ENCODE results near the gene FAM131B.

Gene FAM131B

DNA sequence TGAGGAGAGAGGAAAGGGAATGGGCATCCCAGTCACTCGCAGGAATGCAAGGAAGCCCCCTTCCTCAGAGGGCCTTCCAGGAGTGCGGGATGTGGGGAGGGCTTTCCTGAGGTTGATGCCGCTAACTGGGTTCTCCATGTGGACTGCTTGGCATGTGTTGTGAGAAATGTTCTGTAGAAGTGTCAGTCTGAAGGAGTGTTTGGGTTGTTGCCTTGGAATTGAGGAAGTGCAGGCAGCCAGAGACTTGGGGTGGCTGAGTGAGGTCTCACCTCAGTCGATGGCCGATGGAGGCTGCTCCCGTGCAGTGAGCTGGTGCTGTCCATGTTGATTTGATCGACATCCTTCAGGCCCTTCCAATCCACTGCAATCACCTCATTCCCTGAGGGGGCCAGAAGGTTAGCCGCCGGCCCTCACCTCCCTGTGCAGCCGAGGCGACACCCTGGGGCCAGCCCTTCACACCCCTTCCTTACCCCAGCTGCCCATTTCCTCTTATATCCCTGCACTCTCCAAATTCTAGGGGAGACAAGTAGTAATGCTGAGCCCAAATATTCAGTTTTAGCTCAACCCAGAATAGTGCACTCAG, 2.7 kb downstream of the FAM131B start:
- DNase-seq (ENCODE audit: low read depth) = no peak

DNA sequence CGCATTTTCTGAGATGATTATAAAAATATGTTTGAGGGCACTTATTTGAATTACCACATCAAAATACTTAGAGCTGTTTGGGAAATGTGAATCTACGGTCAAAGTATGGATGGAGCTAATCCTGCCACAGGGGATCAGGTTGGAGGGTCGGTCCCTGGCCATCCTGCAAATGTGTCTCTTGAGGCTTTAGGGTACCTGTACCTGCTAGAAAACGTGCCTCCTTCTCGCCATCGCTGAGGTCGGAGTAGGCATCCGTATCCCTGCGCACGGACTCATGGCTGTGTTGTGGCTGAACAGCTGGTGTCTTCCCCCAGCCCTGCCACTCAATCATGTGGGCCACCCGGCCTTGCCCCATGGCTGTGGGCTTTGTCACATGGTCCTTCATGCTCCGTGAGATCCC, 3.9 kb downstream of the FAM131B start:
- no peak for DNase-seq (ENCODE audit: low read depth)

DNA sequence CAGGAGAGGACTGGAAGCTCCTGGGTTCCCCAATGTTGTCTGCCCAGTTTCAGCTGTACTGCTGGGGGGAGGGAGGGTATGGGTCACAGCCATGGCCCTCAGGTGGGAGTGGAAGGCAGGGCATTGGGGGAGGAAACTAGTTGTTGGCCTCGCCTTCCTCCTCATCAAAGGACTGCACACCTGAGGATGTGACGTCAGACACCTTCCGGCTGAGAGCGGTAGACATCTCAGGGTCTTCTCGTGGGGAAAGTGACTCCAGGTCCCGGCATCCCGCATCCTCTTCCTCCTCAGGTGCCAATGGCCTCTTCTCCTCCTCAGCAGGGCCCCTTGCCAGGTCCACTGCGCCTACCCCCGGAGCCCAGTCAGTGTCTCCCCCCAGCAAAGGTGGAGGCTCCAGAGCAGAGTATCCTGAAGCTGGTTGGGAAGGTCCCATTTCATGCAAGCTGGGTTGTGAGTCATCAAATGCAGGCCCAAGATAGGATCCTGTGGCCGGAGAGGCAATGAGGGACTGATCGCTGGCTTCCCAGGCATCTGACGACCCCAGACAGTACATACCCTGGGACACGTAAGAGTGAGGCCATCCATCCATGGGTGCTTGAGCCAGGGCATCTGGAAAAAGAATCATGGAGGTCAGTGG, 6.0 kb downstream of the FAM131B start:
- no peak for DNase-seq (ENCODE audit: low read depth)

DNA sequence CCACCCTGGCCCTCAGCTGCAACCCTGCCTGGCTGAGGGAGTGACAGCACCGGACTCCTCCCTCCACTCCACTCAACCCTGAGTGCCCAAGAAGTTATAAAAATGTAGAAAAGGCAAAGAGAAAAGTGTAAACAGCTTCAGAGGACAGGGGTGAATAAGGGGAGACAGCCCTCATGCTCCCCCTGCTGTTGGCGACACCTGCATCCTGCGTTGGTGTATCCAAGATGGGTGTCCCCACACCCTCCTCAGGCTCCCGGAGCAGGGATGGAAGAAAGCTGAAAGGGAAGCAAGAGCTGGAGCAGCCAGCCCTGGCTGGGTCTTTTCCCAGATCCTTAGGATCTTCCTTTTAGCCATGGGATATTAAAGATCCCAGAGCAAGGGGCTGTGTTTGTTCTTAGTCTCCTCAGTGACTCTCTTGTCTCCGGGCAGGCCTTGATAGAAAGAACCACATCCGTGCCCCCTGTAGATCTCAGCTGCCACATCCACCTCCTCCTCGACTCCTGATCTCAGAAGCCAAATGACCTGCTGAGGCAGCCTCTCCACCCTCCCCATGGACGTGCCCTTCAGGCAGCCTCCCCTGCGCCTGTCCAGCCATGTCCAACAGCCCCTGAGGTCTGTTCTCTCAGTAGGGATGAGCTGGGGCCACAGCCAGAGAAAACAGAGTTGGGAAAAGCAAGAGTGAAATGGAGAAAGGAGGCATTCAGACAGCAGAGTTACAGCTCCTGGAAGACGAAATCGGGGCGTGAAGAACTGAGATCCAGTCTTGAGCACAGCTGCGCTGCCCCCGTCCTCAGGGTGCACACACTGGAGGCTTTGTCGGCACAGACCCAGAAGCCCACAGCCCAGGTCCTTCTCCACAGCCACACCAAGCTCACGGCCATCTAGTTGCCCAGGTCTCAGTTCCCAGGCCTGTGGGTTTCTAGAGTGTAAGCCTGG, 6.8 kb downstream of the FAM131B start:
- no peak for DNase-seq (ENCODE audit: low read depth)

DNA sequence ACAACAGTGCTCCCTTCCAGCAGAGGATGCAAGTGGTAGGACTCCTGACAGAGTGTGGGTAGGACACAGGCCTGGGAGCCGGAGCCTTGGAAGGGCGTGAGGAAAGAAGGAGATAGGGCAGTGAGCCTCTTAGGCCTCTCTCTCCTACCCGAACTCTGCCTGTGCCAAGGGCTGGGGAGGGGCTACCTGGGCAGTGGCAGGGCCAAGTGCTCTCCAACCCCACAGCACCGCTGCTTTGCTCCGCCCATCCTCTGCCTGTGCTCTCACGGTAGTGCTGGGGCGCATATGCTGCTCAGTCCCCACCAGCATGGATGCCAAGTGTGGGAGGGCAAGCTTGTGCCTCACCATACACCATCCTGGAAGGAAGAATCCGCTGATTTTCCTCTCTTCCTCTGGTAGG, 7.5 kb downstream of the FAM131B start:
- DNase-seq (ENCODE audit: low read depth) = no peak

DNA sequence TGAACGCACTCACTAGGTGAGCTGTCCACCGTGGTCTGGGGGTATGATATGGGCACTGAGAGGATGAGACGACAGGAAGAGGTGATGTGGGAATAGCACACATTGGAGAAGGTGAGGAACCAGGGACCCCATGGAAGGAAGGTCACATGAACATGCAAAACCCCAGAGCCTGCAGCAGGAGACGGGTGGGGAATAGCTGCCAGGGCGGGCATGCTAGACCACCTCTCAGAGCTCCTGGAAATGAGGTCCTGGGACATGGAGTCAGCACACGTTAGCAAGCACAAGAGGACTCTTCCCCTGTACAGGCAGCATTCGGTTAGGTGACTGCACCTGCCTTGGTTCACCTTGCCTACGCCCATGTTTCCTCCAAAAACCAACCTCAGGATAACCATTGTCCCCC, 8.1 kb downstream of the FAM131B start:
- DNase-seq (ENCODE audit: low read depth) = no peak

DNA sequence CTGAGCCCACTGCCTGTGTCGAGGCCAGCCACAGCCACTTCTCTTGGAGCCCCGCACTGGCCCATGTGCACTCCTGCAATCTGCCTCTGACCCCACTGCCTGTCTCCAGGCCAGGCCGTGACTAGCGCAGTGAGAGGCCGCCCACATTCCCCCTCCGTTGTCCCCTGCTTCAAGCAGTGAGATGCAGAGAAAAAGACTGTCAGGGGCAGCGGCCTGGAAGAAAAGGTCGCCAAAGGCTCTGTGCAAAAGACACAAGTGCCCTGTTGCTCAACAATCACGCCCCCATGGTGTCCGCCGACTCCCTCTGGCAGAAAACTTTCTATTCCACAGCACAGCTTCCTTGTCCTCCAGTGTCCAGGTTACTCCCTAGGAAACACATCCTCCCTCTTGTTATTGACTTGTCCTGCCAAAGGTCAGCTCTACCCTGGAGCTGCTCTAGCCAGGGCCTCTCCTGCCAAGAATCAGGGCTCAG, 9.9 kb downstream of the FAM131B start:
- DNase-seq (ENCODE audit: low read depth) = no peak

DNA sequence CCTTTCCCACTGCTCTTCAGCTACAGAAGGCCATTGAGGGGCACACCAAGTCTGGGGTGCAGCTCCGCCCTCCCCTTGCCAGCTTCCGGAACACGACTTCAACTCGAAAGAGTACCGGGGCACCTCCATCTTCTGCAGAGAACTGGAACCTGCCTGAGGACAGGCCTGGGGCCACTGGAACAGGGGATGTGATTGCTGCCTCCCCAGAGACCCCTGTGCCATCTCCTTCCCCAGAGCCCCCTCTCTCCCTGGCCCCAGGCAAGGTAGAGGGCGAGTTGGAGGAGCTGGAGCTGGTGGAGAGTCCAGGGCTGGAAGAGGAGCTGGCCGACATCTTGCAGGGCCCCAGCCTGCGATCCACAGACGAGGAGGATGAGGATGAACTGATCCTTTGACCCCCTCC, 10.9 kb downstream of the FAM131B start:
- DNase-seq (ENCODE audit: low read depth) = no peak

DNA sequence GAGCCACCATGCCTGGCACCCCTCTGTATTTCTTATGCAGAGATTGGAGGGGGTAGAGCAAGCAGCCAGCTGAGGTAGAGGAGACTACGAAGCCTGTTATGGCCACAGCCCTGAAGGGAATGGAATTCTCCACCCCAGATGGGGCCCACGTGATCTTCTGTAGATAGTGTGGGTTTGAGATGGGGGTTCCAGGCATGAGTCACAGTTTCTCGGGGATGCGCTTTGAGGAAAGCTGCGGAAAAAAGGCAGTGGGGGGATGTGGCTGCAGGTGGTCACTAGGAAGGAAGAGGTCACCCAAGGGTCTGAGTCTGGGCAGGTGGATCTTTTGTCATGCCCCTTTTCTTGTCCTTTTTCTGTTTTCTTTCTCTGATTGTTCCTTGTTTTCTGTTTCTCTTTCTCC, 11.5 kb downstream of the FAM131B start:
- DNase-seq (ENCODE audit: low read depth) = no peak

DNA sequence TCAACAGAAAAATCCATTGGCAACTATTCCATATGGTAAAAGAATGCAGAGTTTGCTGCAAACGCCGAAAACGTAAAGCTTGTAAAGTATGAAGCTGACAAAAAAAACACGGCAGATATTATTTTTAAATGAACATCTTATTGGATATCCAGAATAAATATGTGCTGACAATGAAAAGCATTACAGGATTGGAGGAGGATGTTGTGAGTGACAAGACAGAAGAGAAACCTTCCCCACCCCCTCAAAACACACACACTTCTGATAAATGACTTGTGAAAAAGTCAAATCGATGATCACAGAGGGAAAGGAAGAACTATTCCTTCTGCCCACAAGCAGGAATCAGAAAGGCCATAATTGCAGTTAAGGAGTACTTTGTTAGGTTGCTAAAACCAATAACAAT, 14.6 kb downstream of the FAM131B start:
- DNase-seq (ENCODE audit: low read depth) = no peak

DNA sequence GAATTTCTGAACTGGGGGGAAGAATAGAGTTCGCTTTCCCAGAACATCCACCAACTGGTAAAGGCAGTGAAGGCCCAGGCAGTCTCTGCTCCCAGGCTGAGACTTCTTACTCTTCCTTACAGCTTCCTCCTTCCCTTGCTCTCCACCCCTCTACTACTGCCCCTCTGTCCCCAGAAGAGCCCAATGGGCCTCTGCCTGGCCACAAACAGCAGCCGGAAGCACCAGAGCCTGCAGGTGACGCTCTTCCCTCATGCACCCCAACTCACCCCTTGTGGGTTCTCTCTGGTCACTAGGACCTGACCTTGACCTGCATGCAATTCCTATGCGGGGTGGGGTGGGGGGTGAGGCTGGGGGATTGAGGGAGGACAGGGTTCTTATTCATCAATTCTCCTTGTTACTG, 16.5 kb downstream of the FAM131B start:
- no peak for DNase-seq (ENCODE audit: low read depth)

DNA sequence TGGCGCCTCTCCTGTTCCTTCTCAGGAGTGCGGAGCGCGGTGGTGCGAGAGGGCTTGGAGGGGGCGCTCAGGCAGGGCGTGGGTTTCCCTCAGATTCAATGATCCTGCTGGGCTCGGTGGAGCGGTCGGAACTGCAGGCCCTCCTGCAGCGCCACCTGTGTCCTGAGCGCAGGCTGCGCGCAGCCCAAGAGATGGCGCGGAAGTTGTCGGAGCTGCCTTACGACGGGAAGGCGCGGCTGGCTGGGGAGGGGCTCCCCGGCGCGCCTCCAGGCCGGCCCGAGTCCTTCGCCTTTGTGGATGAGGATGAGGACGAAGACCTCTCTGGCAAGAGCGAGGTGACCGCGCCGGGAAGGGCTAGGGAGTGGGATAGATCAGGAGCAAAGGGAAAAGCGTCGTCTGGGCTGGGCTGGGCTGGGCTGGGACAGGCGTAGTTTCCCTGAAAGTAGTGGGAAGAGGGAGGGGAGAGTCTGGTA, 17.0 kb downstream of the FAM131B start:
- DNase-seq (ENCODE audit: low read depth) = no peak

DNA sequence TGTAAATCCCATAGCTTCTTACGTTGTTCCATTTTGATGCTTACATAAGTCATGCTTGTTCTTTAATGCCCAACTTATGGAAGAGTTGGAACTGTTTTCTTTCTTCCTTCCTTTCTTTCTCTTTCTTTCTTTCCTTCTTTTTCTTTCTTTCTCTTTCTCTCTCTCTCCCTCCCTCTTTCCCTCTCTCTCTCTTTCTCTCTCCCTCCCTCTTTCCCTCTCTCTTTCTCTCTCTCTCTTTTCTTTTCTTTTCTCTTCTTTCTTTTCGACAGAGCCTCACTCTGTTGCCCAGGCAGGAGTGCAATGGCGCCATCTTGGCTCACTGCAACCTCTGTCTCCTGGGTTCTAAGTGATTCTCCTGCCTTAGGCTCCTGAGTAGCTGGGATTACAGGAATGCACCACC, 18.9 kb downstream of the FAM131B start:
- DNase-seq (ENCODE audit: low read depth) = no peak

DNA sequence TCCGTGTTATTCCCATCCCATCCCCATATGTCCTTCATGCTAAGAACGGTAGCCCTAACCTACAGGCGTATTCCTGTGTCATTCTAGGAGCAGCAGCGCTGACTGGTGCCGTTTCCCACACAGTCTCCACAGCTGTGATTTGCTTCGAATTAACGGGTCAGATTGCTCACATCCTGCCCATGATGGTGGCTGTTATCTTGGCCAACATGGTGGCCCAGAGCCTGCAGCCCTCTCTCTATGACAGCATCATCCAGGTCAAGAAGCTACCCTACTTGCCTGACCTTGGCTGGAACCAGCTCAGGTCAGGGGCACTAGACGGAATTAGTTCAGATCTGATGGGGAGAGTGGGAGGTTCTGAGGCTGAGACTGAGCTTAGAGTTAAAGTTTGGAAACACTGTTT, 20.7 kb downstream of the FAM131B start:
- no peak for DNase-seq (ENCODE audit: low read depth)

DNA sequence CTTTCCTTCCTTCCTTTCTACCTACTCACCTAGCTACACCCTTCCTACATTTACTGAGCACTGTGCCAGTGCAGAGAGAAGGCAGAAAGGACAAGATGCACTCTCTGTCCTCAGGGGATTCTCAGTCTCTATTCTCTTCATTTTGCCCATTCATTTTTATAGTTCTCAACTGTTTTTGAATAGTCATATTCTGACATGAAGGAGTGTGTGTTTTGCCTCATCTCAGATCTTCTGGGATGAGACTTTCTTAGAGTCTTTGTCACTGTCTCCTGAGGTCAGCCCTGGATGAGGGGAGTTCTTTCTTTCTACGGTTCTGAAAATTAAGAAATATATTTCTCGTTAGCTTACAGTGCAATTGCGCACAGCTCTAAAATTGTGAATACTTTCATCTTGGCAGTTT, 25.3 kb downstream of the FAM131B start:
- no peak for DNase-seq (ENCODE audit: low read depth)

DNA sequence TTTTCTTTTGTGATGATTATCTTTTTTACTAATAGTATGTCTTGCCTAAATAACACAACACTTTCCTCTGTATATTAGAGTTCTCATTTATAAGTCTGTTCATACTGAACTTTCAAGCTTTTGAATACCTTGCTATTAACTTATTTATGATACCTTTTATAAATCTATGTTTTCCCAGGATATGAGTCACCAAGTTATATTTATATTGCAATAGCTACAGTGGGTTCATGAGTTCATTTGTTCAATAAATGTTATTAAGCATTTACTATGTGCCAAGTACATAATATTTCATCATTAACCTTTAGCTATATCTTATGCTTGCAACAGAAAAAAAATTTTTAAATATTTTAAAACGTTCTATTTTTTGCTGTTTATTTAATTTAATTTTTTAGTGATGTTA, 28.3 kb downstream of the FAM131B start:
- DNase-seq (ENCODE audit: low read depth) = no peak

DNA sequence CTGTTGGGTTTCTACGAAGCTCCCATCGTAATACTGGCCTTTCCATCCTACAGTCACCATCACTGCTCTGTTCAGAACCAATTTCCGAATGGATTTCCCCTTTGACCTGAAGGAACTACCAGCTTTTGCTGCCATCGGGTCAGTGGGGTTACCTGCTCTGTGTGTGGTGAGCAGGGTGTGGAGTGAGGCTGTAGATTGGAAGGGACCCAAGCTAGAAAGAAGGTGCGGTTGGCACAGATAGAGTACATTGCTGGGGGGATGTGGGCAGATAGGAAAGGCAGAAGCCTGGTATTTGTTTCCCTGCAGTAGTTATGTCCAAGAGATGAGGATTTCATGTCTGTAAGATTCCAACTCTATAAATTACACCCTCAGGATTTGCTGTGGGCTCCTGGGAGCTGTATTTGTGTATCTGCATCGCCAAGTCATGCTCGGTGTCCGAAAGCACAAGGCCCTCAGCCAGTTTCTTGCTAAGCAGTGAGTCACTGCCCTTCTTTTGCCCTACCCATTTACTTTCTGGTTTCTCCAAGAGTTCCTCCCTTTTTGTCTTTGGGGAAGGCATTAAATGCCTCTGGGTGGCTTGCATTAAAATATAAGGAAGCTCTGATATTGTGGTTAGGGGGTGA, 31.2 kb downstream of the FAM131B start:
- DNase-seq (ENCODE audit: low read depth) = peak; percentile 47

DNA sequence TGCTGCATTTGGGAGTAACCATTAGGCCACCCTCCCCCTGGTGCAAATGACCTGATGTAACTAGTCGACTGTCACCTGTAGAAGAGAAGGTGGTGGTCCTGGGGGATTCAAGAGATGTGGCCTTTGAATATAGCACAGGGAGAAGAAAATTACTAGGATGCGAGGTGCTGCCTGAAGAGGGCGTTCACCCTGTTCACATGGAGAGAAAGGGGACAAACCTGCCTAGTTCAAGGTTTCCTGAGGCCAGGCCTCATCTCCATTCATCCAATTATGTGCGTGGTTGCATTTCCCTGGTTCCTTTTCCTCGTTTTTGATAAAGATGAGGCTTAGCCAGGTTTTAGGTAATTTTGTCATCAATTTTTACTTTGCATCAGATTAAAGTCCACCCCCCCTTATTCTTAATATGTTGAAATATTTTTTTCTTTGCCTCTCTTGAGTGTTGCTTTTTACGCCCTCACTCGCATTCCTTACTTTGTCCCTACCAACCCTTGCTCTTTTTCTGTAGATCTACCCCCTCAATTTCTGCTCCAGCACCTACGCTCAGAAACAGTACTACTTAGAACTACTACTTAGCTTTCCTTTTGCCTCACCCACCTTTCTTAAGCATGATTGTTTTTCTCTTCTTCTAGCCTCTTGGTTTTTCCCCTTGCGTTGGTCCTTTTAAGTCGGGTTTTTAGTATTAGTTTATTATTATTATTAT, 32.9 kb downstream of the FAM131B start:
- DNase-seq (ENCODE audit: low read depth) = no peak

DNA sequence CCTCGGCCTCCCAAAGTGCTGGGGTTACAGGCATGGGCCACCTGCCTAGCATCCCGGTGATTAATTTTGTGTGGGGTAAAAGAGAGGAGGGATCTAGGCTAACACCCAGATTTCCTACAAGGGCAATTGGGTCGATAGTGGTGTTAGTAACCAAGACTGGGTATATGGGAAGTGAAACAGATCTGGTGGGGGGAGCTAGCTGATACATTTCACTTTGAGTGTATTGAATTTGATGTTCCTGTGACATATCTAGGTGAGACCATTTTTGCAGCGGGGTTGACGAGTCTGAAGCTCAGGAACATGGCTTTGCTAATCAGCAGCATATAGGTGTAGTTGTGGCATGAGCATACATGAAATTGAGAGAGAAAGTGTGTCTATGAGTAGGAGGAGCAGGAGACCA, 34.6 kb downstream of the FAM131B start:
- no peak for DNase-seq (ENCODE audit: low read depth)

DNA sequence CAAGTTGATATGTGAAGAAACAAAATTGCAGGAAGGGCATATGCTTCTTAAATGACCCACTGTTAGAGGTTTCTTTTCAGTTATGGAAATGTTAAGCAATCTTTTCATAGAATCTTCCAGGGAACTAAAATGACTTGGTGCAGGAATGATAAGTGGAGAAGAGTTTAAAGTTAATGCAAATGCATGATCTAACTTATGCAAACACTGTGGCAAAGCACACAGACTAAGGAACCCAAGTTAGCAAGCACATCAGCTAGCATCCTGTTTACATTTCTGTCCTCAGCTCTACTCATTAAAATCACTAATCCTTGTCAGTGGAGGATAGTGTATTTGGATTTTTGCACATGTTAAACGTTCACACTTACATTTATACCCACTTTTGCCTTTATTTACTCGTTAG, 37.3 kb downstream of the FAM131B start:
- DNase-seq (ENCODE audit: low read depth) = no peak

DNA sequence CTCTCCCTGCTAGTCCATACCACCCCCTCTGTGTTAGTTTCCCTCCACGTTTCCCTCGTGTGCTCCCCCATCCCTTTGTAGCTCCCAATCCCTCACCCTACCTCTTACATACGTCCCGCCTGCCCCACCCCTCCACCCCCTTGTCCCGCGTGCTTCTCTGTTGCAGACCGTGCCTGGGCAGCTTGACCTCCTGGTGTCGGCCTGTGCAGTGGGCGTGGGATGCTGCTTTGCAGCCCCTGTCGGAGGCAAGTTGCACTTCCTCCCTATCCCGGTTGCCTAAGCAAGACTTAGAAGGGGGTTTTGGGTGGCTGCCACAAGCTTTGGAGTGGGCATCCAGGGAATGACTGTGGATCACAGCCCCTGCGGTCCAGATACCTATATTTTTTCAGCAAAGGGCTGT, 38.9 kb downstream of the FAM131B start:
- no peak for DNase-seq (ENCODE audit: low read depth)

Measured in HS-5 (cell line).